ENCODE measurements around the gene NOP16.

NOP16 gene

GRCh38 chr5:176388444-176389134, at the start of gene NOP16, which contains the start of gene HIGD2A:
TSS of gene NOP16 (minus strand) at chr5:176388598. CDS start at chr5:176388539, 59 bp downstream.
TSS of gene HIGD2A (plus strand) at chr5:176388751. CDS start at chr5:176388820, 69 bp downstream.
- DNase-seq, result peak; percentile 98 to 99

- DNase-seq, result no peak
Observed at GRCh38 chr5:176436656-176437055, 48.3 kb upstream of the NOP16 start.

GRCh38 chr5:176432707-176433106, 44.3 kb upstream of the NOP16 start:
- DNase-seq, result no peak

- DNase-seq, result no peak
Observed at GRCh38 chr5:176429972-176430371, 41.6 kb upstream of the NOP16 start.

GRCh38 chr5:176427971-176428370, 39.6 kb upstream of the NOP16 start:
- DNase-seq, result no peak

- DNase-seq, result no peak
Observed at GRCh38 chr5:176426876-176427275, 38.5 kb upstream of the NOP16 start.

GRCh38 chr5:176425791-176426190, 37.4 kb upstream of the NOP16 start:
- DNase-seq, result no peak

GRCh38 chr5:176425138-176425537, 36.7 kb upstream of the NOP16 start:
- DNase-seq, result no peak

GRCh38 chr5:176424181-176424580, 35.8 kb upstream of the NOP16 start:
- no peak for DNase-seq

GRCh38 chr5:176420972-176421544, 32.7 kb upstream of the NOP16 start:
- DNase-seq, result no peak

GRCh38 chr5:176420086-176420485, 31.7 kb upstream of the NOP16 start:
- no peak for DNase-seq

- DNase-seq, result no peak
Observed at GRCh38 chr5:176418251-176418650, 29.9 kb upstream of the NOP16 start.

GRCh38 chr5:176416965-176417364, 28.6 kb upstream of the NOP16 start:
- DNase-seq, result no peak

- DNase-seq, result peak; percentile 92 to 93
Observed at GRCh38 chr5:176415952-176416924, 27.8 kb upstream of the NOP16 start, which contains the start of gene CLTB. TSS of gene CLTB (minus strand) at chr5:176416539. CDS start at chr5:176416363, 176 bp downstream.

- peak in 1 of 2 donors; percentile 11 for DNase-seq
Observed at GRCh38 chr5:176415240-176415951, 27.0 kb upstream of the NOP16 start.

- no peak for DNase-seq
Observed at GRCh38 chr5:176414704-176415103, 26.3 kb upstream of the NOP16 start.

GRCh38 chr5:176413709-176414191, 25.4 kb upstream of the NOP16 start:
- no peak for DNase-seq

GRCh38 chr5:176413255-176413565, 24.8 kb upstream of the NOP16 start:
- DNase-seq, result no peak

- no peak for DNase-seq
Observed at GRCh38 chr5:176412517-176413254, 24.3 kb upstream of the NOP16 start.

- no peak for DNase-seq
Observed at GRCh38 chr5:176410486-176411180, 22.2 kb upstream of the NOP16 start.

GRCh38 chr5:176409765-176410164, 21.4 kb upstream of the NOP16 start:
- DNase-seq, result no peak

Measured in CD4-positive, alpha-beta T cell treated with Interleukin-1 beta for 1 hour (primary cell).